GM23338 (cell line): Measurements from ENCODE around the gene TMED9. TPM values are rescaled to one million over a fixed set of nuclear protein-coding genes. Genes with fewer than 3 reads are reported as not detected.

Experiments
- ATAC-seq: fragments of 200-7000 bp; cut with Tn5 transposase; 3 replicates; pipeline ENCODE4 v1.9.1; 2020
- DNase-seq: peaks from one replicate; pipeline ENCODE4 v3.0.0-alpha.2; 2015; ENCODE audit warnings: low spot score
- H2AFZ ChIP-seq: fragments of 200-600 bp; sonication (generic); 2 replicates; pipeline ENCODE4 v1.8.0; 2016; ENCODE audit warnings: antibody characterized with exemption, mild to moderate bottlenecking, moderate library complexity
- H3F3A ChIP-seq: fragments of 200-600 bp; sonication (generic); replicated peaks from 2 replicates; pipeline ENCODE4 v1.8.0; 2017; ENCODE audit warnings: antibody characterized with exemption, mixed run types, low read depth
- H3K27ac ChIP-seq: fragments of 200-600 bp; sonication (generic); 2 replicates; pipeline ENCODE4 v1.6.1; 2016; ENCODE audit warnings: low read depth
- H3K27me3 ChIP-seq: fragments of 200-600 bp; sonication (generic); 2 replicates; pipeline ENCODE4 v1.8.0; 2016; ENCODE audit warnings: mild to moderate bottlenecking, mixed run types, moderate library complexity; ENCODE audit not compliant: insufficient read depth
- H3K36me3 ChIP-seq: fragments of 200-600 bp; sonication (generic); 2 replicates; pipeline ENCODE4 v1.8.0; 2016; ENCODE audit warnings: mild to moderate bottlenecking; ENCODE audit not compliant: insufficient read depth
- H3K4me1 ChIP-seq: fragments of 200-600 bp; sonication (generic); 2 replicates; pipeline ENCODE4 v1.8.0; 2016; ENCODE audit warnings: mild to moderate bottlenecking, moderate library complexity; ENCODE audit not compliant: insufficient read depth
- H3K4me2 ChIP-seq: fragments of 200-600 bp; sonication (generic); 2 replicates; pipeline ENCODE4 v1.7.1; 2017; ENCODE audit warnings: mixed run types
- H3K4me3 ChIP-seq: fragments of 200-600 bp; sonication (generic); 2 replicates; pipeline ENCODE4 v1.6.1; 2016; ENCODE audit warnings: mixed run types
- H3K79me2 ChIP-seq: fragments of 200-600 bp; sonication (generic); replicated peaks from 2 replicates; pipeline ENCODE4 v1.8.0; 2017; ENCODE audit warnings: mild to moderate bottlenecking; ENCODE audit not compliant: insufficient read depth
- H3K9me2 ChIP-seq: fragments of 200-600 bp; sonication (generic); 2 replicates; pipeline ENCODE4 v1.8.0; 2017; ENCODE audit not compliant: insufficient read depth
- H4K20me1 ChIP-seq: fragments of 200-600 bp; sonication (generic); replicated peaks from 2 replicates; pipeline ENCODE4 v1.8.0; 2017; ENCODE audit warnings: mild to moderate bottlenecking; ENCODE audit not compliant: insufficient read depth
- H3K27ac Mint-ChIP-seq: 2 replicates; pipeline ENCODE4 v1.8.0; 2020; ENCODE audit warnings: inconsistent platforms, mild to moderate bottlenecking, moderate library complexity, mixed read lengths
- H3K27me3 Mint-ChIP-seq: 3 replicates; pipeline ENCODE4 v1.8.0; 2022; ENCODE audit warnings: low read depth, mild to moderate bottlenecking, moderate library complexity, mixed read lengths, inconsistent platforms; ENCODE audit not compliant: insufficient read depth, poor library complexity
- H3K36me3 Mint-ChIP-seq: 3 replicates; pipeline ENCODE4 v1.8.0; 2021; ENCODE audit warnings: low read depth, mild to moderate bottlenecking, inconsistent platforms, moderate library complexity, mixed read lengths
- H3K4me1 Mint-ChIP-seq: 3 replicates; pipeline ENCODE4 v1.8.0; 2020; ENCODE audit warnings: mild to moderate bottlenecking, inconsistent platforms, mixed read lengths
- H3K4me3 Mint-ChIP-seq: 3 replicates; pipeline ENCODE4 v1.8.0; 2021; ENCODE audit warnings: moderate library complexity, mild to moderate bottlenecking, inconsistent platforms, mixed read lengths
- H3K9me3 Mint-ChIP-seq: 3 replicates; pipeline ENCODE4 v1.8.0; 2020; ENCODE audit warnings: moderate library complexity, mild to moderate bottlenecking, inconsistent platforms, mixed read lengths
- EZH2 ChIP-seq: fragments of 200-600 bp; sonication (generic); IDR thresholded peaks from one replicate; pipeline ENCODE4 v1.8.0; 2017; ENCODE audit warnings: antibody characterized with exemption, mild to moderate bottlenecking, low read depth; ENCODE audit not compliant: unreplicated experiment
- POLR2AphosphoS5 ChIP-seq: IDR thresholded peaks from 2 replicates; pipeline ENCODE4 v1.6.1; 2016; ENCODE audit warnings: antibody characterized with exemption, low read depth
- STAT1 ChIP-seq: IDR thresholded peaks from one replicate; pipeline ENCODE4 v1.6.1; 2016; ENCODE audit warnings: antibody characterized with exemption; ENCODE audit not compliant: unreplicated experiment
- ZNF462 ChIP-seq: fragments of 250-450 bp; sonication (Bioruptor Pico); IDR thresholded peaks from 2 replicates; pipeline ENCODE4 v1.5.0; 2020; ENCODE audit warnings: mild to moderate bottlenecking, moderate library complexity
- polyA plus RNA-seq: library from polyadenylated mRNA; unstranded; fragments of >200 nt; fragmentation: Nextera tagmentation; extraction: Ambion mirVana; gene quantifications from 2 replicates; pipeline ENCODE4 v1.2.1, GENCODE V29; 2016
- total RNA-seq: library from RNA; depleted of rRNA; stranded (reverse); fragments of >200 nt; shearing (Covaris generic); gene quantifications from 2 replicates; pipeline ENCODE4 v1.2.3, GENCODE V29; 2014
- TF ChIP-seq, protein P1 (sequence below), 2 experiments: fragments of 200-600 bp in 1 of 2; sonication (generic) in 1 of 2; conservative IDR thresholded peaks; 2 replicates each; pipeline versions ENCODE4 v1.5.1 to v1.6.1; 2016 to 2017; ENCODE audit warnings: antibody characterized with exemption in 2 of 2, low read depth in 2 of 2, mild to moderate bottlenecking in 2 of 2, moderate library complexity in 1 of 2
- TF ChIP-seq, protein P2 (sequence below): IDR thresholded peaks from 2 replicates; pipeline ENCODE4 v1.6.1; 2016; ENCODE audit warnings: antibody characterized with exemption

Gene TMED9
- total and polyA plus RNA-seq, 2 experiments from 2014 or later, result 77.2 to 130 TPM

GRCh38 chr5:177610131-177610769, 18.2 kb downstream of the TMED9 start (continued):
- TF ChIP-seq ZNF462 (CRISPR knock-in tag) (no peak), EZH2 (no peak)

DNA sequence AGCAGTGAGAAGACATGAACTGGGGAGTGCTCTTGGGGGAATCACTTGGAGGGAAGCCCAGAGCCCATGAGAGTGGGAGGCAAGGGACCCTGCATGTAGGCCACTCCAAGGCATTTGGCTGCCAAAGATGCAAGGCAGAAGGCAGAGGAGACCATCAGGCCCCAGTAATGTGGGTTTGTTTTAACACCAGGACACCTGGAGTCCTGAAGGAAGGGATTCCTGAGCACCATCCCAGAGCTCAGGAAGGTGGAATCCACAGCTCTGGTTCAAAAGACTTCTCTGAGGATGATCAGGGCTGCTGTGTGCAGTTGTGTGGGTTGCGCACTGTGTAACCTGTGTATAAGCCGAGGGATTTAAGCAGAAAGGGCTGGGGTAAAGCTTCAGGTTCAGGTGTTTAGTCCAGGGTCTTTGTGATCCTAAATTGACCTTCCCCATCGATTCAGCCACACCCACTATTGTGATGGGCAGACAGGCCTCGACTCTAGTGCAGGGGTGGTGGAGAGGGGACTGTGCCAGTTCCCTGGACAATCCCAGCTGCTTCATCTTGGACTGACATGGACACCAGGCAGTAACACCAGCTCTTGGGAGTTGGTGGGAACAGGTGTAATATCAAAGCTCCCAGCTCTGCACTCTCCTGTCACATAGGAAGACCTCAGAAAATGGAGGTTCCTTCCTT, 18.9 kb downstream of the TMED9 start:
- H4K20me1 ChIP-seq, result no peaks in the 10 kb centered on the region; the same call in 1 of the 2 replicates
- H3K9me3 Mint-ChIP-seq, result peaks cover 2% of the 10 kb centered on the region; the same call in 1 of the 3 replicates
- no peaks in the 10 kb centered on the region for H3K36me3 ChIP-seq
- H3K79me2 ChIP-seq, result no peaks in the 10 kb centered on the region
- ATAC-seq, result no peak
- no peaks in the 10 kb centered on the region for H3F3A ChIP-seq
- no peak overlapping the region for H2AFZ ChIP-seq
- H3K36me3 Mint-ChIP-seq, result peaks cover 5% of the 10 kb centered on the region; the same call in 1 of the 3 replicates
- no peak overlapping the region for H3K4me3 ChIP-seq
- no peak overlapping the region for H3K27ac ChIP-seq
- peaks cover 21% of the 10 kb centered on the region for H3K27me3 Mint-ChIP-seq
- H3K4me3 Mint-ChIP-seq, result no peak overlapping the region
- H3K4me2 ChIP-seq, result no peak overlapping the region
- DNase-seq, result no peak
- no peak overlapping the region for H3K27ac Mint-ChIP-seq
- H3K9me2 ChIP-seq, result no peaks in the 10 kb centered on the region
- peaks cover 22% of the 10 kb centered on the region for H3K4me1 Mint-ChIP-seq
- H3K27me3 ChIP-seq, result no peaks in the 10 kb centered on the region
- H3K4me1 ChIP-seq, result peaks cover 9% of the 10 kb centered on the region
- TF ChIP-seq POLR2AphosphoS5 (no peak), STAT1 (no peak)
- TF ChIP-seq, protein P1, sequence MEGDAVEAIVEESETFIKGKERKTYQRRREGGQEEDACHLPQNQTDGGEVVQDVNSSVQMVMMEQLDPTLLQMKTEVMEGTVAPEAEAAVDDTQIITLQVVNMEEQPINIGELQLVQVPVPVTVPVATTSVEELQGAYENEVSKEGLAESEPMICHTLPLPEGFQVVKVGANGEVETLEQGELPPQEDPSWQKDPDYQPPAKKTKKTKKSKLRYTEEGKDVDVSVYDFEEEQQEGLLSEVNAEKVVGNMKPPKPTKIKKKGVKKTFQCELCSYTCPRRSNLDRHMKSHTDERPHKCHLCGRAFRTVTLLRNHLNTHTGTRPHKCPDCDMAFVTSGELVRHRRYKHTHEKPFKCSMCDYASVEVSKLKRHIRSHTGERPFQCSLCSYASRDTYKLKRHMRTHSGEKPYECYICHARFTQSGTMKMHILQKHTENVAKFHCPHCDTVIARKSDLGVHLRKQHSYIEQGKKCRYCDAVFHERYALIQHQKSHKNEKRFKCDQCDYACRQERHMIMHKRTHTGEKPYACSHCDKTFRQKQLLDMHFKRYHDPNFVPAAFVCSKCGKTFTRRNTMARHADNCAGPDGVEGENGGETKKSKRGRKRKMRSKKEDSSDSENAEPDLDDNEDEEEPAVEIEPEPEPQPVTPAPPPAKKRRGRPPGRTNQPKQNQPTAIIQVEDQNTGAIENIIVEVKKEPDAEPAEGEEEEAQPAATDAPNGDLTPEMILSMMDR (conservative IDR thresholded peaks at IDR 0.05; ENCODE audit: low read depth in 2 of 2), result no peak
- TF ChIP-seq, protein P2, sequence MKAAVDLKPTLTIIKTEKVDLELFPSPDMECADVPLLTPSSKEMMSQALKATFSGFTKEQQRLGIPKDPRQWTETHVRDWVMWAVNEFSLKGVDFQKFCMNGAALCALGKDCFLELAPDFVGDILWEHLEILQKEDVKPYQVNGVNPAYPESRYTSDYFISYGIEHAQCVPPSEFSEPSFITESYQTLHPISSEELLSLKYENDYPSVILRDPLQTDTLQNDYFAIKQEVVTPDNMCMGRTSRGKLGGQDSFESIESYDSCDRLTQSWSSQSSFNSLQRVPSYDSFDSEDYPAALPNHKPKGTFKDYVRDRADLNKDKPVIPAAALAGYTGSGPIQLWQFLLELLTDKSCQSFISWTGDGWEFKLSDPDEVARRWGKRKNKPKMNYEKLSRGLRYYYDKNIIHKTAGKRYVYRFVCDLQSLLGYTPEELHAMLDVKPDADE, result no peak
